GM18907 (cell line): ENCODE results near the gene FGF4.

ENCODE experiments used
- ATAC-seq: cut with Tn5 transposase; IDR thresholded peaks from one replicate; pipeline ENCODE4 v1.9.1; 2021; ENCODE audit warnings: mild to moderate bottlenecking, moderate library complexity; ENCODE audit not compliant: unreplicated experiment

FGF4 gene

GRCh38 chr11:69775163-69775755 is at the start of gene FGF4:
Gene FGF4 (minus strand): TSS chr11:69775341. CDS start chr11:69775084, 257 bp downstream.
- ATAC-seq, result no peak

DNA sequence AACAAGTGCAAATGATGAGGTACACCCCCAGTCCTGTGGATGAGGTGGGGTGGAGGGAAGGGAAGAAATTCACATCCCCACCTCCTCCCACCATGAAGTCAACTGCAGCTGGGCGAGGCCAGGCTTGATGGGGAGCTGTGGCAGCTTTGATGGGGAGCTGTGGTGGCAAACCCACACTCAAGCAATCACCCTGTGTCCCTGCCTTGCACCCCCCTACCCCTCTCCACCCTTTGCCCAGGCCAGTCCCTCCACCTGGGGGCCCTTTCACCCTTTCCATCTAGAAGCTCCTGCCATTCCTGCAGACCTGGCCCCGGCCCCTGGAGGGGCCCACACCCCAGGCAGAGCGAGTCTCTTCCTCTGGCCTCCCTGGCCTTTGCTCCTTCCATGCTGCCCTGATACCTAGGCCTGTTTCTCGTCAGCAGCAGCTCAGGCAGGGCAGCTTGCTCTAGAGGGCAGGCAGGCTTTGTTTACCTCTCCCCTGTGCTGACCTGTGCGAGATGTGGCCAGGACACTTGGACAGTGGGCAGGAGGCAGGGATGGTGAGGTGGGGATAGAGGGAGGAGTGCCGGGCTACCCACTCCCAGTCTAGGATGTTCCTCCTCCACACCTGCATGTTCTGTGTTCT is 48.6 kb upstream of the FGF4 start:
- no peak for ATAC-seq

GRCh38 chr11:69822676-69823494 is 47.7 kb upstream of the FGF4 start:
- no peak for ATAC-seq

DNA sequence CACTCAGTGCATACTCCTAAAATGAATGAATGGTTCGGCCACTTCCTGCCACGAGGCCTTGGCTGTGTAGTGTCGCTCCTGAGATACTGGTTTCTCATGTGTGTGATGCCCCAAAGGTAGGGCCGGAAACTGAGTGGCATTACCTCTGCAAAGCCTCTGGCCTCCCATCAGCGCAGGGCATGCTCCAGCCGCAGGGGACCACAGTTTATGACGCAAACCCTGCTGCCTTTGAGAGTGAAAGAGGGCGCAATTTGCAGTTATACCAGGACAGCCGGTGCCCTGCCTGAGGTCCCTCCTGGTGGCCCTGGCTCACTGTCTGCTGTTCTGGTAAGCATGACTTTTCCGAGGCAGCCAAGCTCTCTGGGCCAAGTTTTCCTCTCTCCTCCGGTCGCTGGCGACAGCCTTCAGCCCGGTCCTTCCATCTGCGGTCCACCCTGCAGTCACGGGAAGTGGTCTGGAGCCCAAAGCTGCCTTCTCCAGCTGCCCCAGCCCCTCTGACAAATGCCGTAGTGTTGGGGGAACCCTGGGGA is 46.4 kb upstream of the FGF4 start:
- no peak for ATAC-seq

DNA sequence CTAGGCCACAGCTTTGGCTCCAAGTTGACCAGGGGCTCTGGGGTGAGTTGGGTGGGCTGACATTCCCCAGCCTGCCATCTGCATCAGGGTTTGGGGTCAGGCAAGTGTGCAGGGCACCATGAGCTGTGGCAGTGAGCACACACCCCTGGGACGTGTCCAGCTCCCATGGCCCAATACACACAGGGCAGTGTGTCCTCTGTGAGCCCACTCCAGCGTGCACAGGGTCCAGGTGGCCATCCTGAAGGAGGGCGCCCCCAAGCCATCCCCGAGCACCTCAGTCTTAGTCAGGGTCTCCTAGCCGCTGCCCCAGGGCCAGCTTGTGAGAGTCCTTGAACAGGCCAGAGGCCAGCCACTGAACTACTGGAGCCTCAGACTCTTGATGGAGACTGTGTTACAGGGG is 45.3 kb upstream of the FGF4 start:
- no peak for ATAC-seq

DNA sequence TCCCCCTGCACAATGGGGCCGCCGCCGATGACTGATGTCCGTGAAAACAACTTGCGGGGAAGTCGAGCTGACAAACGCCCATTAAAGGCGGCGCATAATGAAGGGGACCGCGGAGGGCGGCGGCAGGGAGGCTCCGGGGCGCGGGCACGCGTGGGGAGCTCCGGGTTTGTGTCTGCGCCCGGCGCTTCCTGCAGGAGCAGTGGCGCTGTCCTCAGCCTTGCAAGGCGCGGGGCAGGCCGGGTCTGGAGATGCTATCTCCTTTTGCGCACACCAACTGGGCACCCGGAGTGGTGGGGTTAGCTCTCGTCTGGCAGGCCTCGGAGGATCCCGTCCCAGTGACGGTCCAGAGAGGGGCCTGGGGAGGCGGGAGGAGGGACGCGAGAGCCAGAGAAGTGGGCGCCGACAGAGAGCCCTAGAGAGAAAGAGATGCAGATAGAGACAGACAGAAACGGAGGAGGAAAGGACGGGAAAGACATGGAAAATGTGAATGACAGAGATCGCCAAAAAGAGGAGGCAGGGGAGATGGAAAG is 44.5 kb upstream of the FGF4 start:
- no peak for ATAC-seq

- ATAC-seq, result no peak
Observed at GRCh38 chr11:69818603-69819441, 43.7 kb upstream of the FGF4 start, which contains the start of gene FGF3. Gene FGF3 (minus strand): TSS chr11:69819416. CDS start chr11:69818933, 483 bp downstream.

DNA sequence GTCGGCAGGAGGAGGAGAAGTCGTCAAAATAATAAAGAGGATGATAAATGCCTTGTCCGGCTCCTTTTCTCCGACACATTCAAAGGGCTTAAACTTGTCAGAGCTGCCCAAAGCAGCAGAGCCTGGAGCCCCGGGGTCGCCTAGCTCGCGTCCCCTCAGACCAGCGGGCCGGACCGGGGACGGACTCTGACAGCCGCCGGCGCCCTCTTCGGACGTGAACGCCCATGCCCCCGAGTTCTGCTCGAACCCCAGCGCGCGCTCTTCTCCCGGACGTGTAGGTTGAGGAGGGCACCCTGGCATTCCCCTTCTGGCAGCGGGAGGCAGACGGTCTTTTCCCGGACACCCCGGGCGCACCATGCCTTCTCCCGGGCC is 43.1 kb upstream of the FGF4 start:
- no peak for ATAC-seq

- no peak for ATAC-seq
Observed at GRCh38 chr11:69817265-69818230, 42.4 kb upstream of the FGF4 start.

- no peak for ATAC-seq
Observed at GRCh38 chr11:69816671-69817070, 41.5 kb upstream of the FGF4 start.

- no peak for ATAC-seq
Observed at GRCh38 chr11:69815973-69816372, 40.8 kb upstream of the FGF4 start.

- no peak for ATAC-seq
Observed at GRCh38 chr11:69814902-69815301, 39.8 kb upstream of the FGF4 start.

DNA sequence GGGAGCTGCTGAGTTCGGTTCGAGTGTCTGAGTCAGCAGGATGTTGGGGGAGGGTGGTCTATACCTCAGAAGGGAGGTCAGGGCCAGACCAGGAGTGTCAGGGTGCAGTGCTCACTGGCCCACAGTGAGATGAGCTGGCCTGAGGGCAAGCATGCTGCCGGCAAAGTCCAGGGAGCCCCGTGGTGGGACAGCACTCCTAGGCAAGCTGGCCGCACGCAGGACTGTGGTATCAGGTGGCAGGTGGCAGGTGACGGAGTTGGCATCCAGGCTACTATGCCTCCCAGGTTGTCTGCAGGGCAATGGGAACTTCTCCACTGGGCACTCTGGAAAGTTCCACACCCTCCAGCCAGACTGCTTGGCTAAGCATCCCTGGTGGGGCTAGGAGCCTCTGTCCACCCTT is 39.3 kb upstream of the FGF4 start:
- ATAC-seq, result no peak

GRCh38 chr11:69813839-69814238 is 38.7 kb upstream of the FGF4 start:
- ATAC-seq, result no peak

GRCh38 chr11:69812946-69813345 is 37.8 kb upstream of the FGF4 start:
- ATAC-seq, result no peak

- ATAC-seq, result no peak
Observed at GRCh38 chr11:69812256-69812655, 37.1 kb upstream of the FGF4 start.

DNA sequence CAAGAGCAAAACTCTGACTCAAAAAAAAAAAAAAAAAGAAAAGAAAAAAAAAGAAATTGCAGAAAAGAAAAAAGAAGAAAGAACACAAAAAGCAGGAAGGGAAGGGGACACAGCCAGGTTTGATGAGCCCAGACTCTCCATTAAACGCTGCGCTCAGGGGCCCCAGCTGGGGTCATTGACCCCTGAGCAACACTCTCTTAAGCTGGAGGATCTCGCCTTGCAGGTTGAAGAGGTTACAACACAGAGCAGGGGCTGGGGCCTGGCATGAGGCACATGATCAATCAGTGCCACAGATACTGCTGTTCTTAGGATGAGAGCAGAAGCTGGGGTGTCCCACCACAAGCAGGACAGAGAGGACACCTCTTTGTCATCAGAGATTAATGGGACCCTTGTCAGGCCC is 36.3 kb upstream of the FGF4 start:
- no peak for ATAC-seq

DNA sequence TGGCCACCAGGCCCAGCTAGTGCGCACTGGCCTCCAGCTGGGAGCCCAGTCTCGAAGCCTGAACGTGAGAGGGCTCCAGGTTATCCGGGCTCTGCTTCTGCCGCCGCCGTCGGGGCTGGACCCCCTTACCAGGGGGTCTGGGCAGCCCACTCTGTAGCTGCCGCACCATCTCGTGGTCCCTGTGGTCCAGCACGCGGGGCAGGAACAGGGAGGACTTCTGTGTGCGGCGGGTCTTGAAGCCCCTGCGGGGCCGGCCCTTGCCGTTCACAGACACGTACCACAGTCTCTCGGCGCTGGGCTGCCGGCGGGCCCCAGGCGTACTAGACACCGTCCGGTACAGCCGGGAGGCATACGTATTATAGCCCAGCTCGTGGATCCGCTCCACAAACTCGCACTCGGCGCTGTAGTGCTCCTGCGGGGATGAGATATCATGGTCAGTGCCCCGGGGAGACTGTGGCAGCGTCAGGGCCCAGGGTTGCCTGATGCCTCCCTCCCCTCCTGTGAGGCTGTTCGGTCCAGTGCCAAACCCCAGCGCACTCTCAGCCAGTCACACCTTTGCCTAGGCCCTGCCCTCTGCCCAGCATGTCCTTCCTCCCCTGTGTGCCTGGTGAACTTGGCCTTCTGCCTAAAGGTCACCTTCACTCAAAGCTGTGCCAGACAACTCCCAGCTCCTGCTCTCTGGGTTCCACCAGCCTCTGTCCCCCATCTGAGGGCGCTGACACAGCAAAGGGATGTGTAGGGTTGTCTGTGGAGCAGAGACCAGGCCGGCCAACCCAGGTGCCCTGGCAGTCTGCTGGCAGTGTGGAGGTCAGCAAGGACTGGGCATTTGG is 35.4 kb upstream of the FGF4 start:
- ATAC-seq, result no peak

- no peak for ATAC-seq
Observed at GRCh38 chr11:69808667-69809086, 33.5 kb upstream of the FGF4 start.
